Upper lobe of left lung (tissue), 4 donors: ENCODE data around the gene MARCHF6.

ENCODE experiments used
- CTCF ChIP-seq, 6 experiments: fragments of 450-650 bp in 4 of 6; fragments of 200-600 bp in 2 of 6; sonication (generic) in 2 of 6; IDR thresholded peaks; one replicate each; pipeline ENCODE4 v1.5.1; 2016 to 2019; ENCODE audit warnings: antibody characterized with exemption in 6 of 6
- POLR2A ChIP-seq, 4 donors: fragments of 450-650 bp; IDR thresholded peaks; one replicate each; pipeline ENCODE4 v1.5.1; 2016 to 2017; ENCODE audit warnings: antibody characterized with exemption in 4 of 4, mild to moderate bottlenecking in 2 of 4

- TF ChIP-seq CTCF (IDR thresholded peaks at IDR 0.05) (no peak), POLR2A (IDR thresholded peaks at IDR 0.05) (no peak)
These were observed 48.0 kb downstream of the MARCHF6 start for GRCh38 chr5:10401498-10401897.
